Ovary (tissue), 9 donors: Measurements from ENCODE around the gene ZNF91. TPM values are rescaled to one million over a fixed set of nuclear protein-coding genes. Genes with fewer than 3 reads are reported as not detected.
"Not testable (repeated sequence)": the region's sequence is repeated elsewhere in the genome, so short reads cannot be mapped to it uniquely, and the experiment has no call there.

ENCODE experiments used
- DNase-seq, 5 donors: peaks; one replicate each; pipeline ENCODE4 v3.0.0-alpha.2; 2019 to 2020
- H3K27ac ChIP-seq, 2 donors: fragments of 200-600 bp; one replicate each; pipeline versions ENCODE4 v1.5.1 to v1.8.0; 2019 to 2022
- H3K27me3 ChIP-seq: fragments of 200-600 bp; one replicate; pipeline ENCODE4 v1.8.0; 2022
- H3K36me3 ChIP-seq: fragments of 200-600 bp; sonication (generic); one replicate; pipeline ENCODE4 v1.5.1; 2019
- H3K4me1 ChIP-seq: one replicate; pipeline ENCODE4 v1.8.1; 2013; ENCODE audit warnings: mild to moderate bottlenecking, moderate library complexity; ENCODE audit not compliant: insufficient read depth
- H3K4me3 ChIP-seq: fragments of 200-600 bp; sonication (generic); one replicate; pipeline ENCODE4 v1.5.1; 2017
- H3K9me3 ChIP-seq, 2 donors: fragments of 200-600 bp in 1 of 2; sonication (generic) in 1 of 2; one replicate each; pipeline versions ENCODE4 v1.5.1 to v1.8.1; 2013 to 2019; ENCODE audit warnings: mild to moderate bottlenecking in 1 of 2, moderate library complexity in 1 of 2
- CTCF ChIP-seq, 3 donors: fragments of 450-650 bp in 2 of 3; fragments of 200-600 bp in 1 of 3; IDR thresholded peaks; one replicate each; pipeline versions ENCODE4 v1.5.1 to v1.8.0; 2016 to 2022; ENCODE audit warnings: antibody characterized with exemption in 3 of 3, mild to moderate bottlenecking in 1 of 3
- EP300 ChIP-seq: sonication (generic); formaldehyde crosslinking; IDR thresholded peaks from one replicate; pipeline ENCODE4 v1.6.1; 2017; ENCODE audit warnings: antibody characterized with exemption
- POLR2A ChIP-seq: fragments of 450-650 bp; IDR thresholded peaks from one replicate; pipeline ENCODE4 v1.6.1; 2017; ENCODE audit warnings: antibody characterized with exemption, mild to moderate bottlenecking, moderate library complexity
- WGBS, 3 donors: extraction: QIAGEN DNeasy Blood & Tissue Kit in 1 of 3; methylation state at CpG; one replicate each; pipeline versions ENCODE4 v1.1.5 to v1.1.7; 2013 to 2017; 5-methylcytosine and 5-hydroxymethylcytosine counted together
- intact Hi-C, 4 donors: fragments of 100-400 bp; cut with DNase I; formaldehyde crosslinking; loops; one replicate each; pipeline versions ENCODE4 v1.11.0 to v1.15.1; 2022 to 2023
- polyA plus RNA-seq, 2 donors: library from polyadenylated mRNA; stranded (reverse); fragments of 200-250 nt in 1 of 2; fragments of 350-450 nt in 1 of 2; fragmentation: Illumina TruSeq in 1 of 2; extraction: RNeasy Lipid Tissue Mini Kit (QIAGEN cat#74804) in 1 of 2; gene quantifications; one replicate each; pipeline ENCODE4 v1.2.3, GENCODE V29; 2013 to 2014
- small RNA-seq: library from RNA; depleted of rRNA; stranded (forward); fragments of <200 nt; gene quantifications from one replicate; pipeline ENCODE3, GENCODE V24; 2016
- total RNA-seq, 7 donors: library from RNA; depleted of rRNA in 2 of 7; stranded (reverse); fragments of >200 nt in 2 of 7; fragmentation: NEBNext Ultra II Directional in 3 of 7; extraction: Animal tissue kit (Norgen Biotek cat#: 25700) in 3 of 7; gene quantifications; one replicate each; pipeline versions ENCODE4 v1.1.0 to v1.2.4, GENCODE V29; 2016 to 2023
- donor health status: DM: no; HTN: no; CAD: no; lungs with moderate emphysema.
- donor health status: DM: no; HTN: no; CAD: no.
- donor health status: Bipolar disorder and iron deficiency.
- donor health status: DM: yes; HTN: yes; CAD: no.
- donor health status: DM: no; HTN: no; CAD: no.
- donor health status: DM: yes; HTN: yes; CAD: no.

Gene ZNF91
- total and polyA plus RNA-seq, 9 donors = 13.2 to 85.6 (median 66.6) TPM

DNA sequence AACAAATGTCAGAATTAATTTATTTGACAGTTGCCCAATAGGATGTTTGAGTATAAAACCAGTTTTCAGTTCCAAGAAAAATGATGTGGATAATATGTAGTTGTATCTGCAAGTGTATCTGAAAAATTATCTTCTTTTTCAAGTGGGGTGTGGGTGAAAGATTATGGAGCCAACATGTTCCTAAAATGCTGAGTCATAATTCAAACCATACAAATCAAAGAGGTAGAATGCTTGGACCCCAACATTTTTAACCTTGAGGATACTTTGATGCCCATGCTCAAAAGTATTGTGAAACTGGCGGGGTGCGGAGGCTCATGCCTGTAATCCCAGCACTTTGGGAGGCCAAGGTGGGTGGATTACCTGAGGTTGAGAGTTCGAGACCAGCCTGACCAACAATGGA, 91.0 kb downstream of the ZNF91 start:
- no peaks in the 10 kb centered on the region for H3K4me1 ChIP-seq
- no peaks in the 10 kb centered on the region for H3K36me3 ChIP-seq
- no peak overlapping the region for H3K27ac ChIP-seq
- no peak for DNase-seq
- intact Hi-C loops = no loop called here
- H3K9me3 ChIP-seq = no peaks in the 10 kb centered on the region
- no peak overlapping the region for H3K4me3 ChIP-seq
- WGBS, 3 donors = 85 to 92% (median 92%) methylated on average over 3 of the region's 3 CpGs
- TF ChIP-seq POLR2A = no peak
- TF ChIP-seq CTCF (IDR thresholded peaks at IDR 0.05) = no peak
- TF ChIP-seq EP300 = no peak
- no peaks in the 10 kb centered on the region for H3K27me3 ChIP-seq

GRCh38 chr19:23294141-23294540, 101.1 kb downstream of the ZNF91 start:
- Histone ChIP-seq H3K27me3 (no peaks in the 10 kb centered on the region), H3K27ac (no peak overlapping the region), H3K4me3 (no peak overlapping the region), H3K36me3 (no peaks in the 10 kb centered on the region), H3K9me3 (no peaks in the 10 kb centered on the region), H3K4me1 (no peaks in the 10 kb centered on the region)
- TF ChIP-seq POLR2A (no peak), EP300 (no peak), CTCF (IDR thresholded peaks at IDR 0.05) (no peak)
- intact Hi-C loops = no loop called here
- DNase-seq = no peak
- 71 to 76% (median 75%) methylated on average over 4 of the region's 4 CpGs for WGBS, 3 donors

DNA sequence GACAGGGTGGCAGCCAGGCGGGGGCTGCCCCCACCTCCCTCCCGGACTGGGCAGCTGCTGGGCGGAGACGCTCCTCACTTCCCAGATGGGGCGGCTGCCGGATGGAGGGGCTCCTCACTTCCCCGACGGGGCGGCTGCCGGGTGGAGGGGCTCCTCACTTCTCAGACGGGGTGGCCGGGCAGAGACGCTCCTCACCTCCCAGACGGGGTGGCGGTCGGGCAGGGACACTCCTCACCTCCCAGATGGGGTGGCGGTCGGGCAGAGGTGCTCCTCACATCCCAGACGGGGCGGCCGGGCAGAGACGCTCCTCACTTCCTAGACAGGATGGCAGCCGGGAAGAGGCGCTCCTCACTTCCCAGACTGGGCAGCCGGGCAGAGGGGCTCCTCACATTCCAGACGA, 105.3 kb downstream of the ZNF91 start:
- WGBS, 3 donors = 96 to 97% (median 97%) methylated on average over 17 to 26 of the region's 26 CpGs
- intact Hi-C loops, H3K9me3 ChIP-seq, H3K4me1 ChIP-seq, DNase-seq, H3K36me3 ChIP-seq, H3K4me3 ChIP-seq, H3K27ac ChIP-seq, H3K27me3 ChIP-seq: not testable (repeated sequence)

Small RNA genes lying within 50 kb of the gene (small RNA-seq; reads per million reads assigned to genes)
- gene VN1R91P = not detected

Other genes with a start within 250 kb of the ZNF91 start
- gene ZNF724, start 145.1 kb downstream of the ZNF91 start, total RNA-seq = 1 to 10 TPM in 6 of 7 donors, not detected in 1; 1.4 to 2.2 (median 1.9) TPM
- under 1 TPM; 0.58 to 0.83 TPM for gene ZNF724, start 145.1 kb downstream of the ZNF91 start, polyA plus RNA-seq